ENCODE measurements around the gene RTN4R.

- TF ChIP-seq SIN3A (IDR thresholded peaks at IDR 0.05; ENCODE audit: borderline replicate concordance, insufficient read depth, low read length) (no peak), POLR2AphosphoS5 (IDR thresholded peaks at IDR 0.05; ENCODE audit: low read depth, low read length) (no peak), TAF1 (IDR thresholded peaks at IDR 0.05; ENCODE audit: borderline replicate concordance, insufficient read depth, low read length) (no peak), REST (IDR thresholded peaks at IDR 0.05; ENCODE audit: insufficient read depth in 1 of 2, low read depth in 2 of 2, low read length in 2 of 2) (no peak)
These were observed 32.6 kb downstream of the RTN4R start for GRCh38 chr22:20235389-20235991.

Measured in PFSK-1 (cell line).